Activated CD8-positive, alpha-beta T cell treated with anti-CD3 and anti-CD28 coated beads for 36 hours (primary cell): ENCODE data around the gene CTCF. TPM values are rescaled to one million over a fixed set of nuclear protein-coding genes. Genes with fewer than 3 reads are reported as not detected.

Experiments used
- ATAC-seq: fragments of 200-7000 bp; cut with Tn5 transposase; one replicate; pipeline ENCODE4 v1.10.0; 2021; ENCODE audit warnings: mild to moderate bottlenecking, moderate library complexity
- CTCF ChIA-PET: fragments of 350-600 bp; sonication (Branson Sonifier 250); formaldehyde crosslinking; loops from one replicate; lab custom pipeline; 2021; ENCODE audit warnings: antibody characterized with exemption; lab: Charles Lee
- POLR2A ChIA-PET: fragments of 350-600 bp; sonication (Branson Sonifier 250); formaldehyde crosslinking; loops from one replicate; lab custom pipeline; 2021; ENCODE audit warnings: antibody characterized with exemption; lab: Charles Lee
- DNase-seq: peaks from one replicate; pipeline ENCODE4 v3.0.0-alpha.2; 2020
- H3K27ac Mint-ChIP-seq: one replicate; pipeline ENCODE4 v1.8.0; 2021; ENCODE audit warnings: mild to moderate bottlenecking, mixed read lengths
- H3K27me3 Mint-ChIP-seq: one replicate; pipeline ENCODE4 v1.8.0; 2021; ENCODE audit warnings: mixed read lengths
- H3K36me3 Mint-ChIP-seq: one replicate; pipeline ENCODE4 v1.8.0; 2021; ENCODE audit warnings: low read depth, mixed read lengths
- H3K4me1 Mint-ChIP-seq: one replicate; pipeline ENCODE4 v1.8.0; 2021; ENCODE audit warnings: low read depth, mixed read lengths
- H3K4me3 Mint-ChIP-seq: one replicate; pipeline ENCODE4 v1.8.0; 2021; ENCODE audit warnings: mild to moderate bottlenecking, moderate library complexity, mixed read lengths
- H3K9me3 Mint-ChIP-seq: one replicate; pipeline ENCODE4 v1.8.0; 2021; ENCODE audit warnings: mixed read lengths
- CTCF ChIP-seq: fragments of 200-600 bp; IDR thresholded peaks from one replicate; pipeline ENCODE4 v1.8.0; 2022; ENCODE audit warnings: antibody characterized with exemption, mild to moderate bottlenecking
- intact Hi-C: fragments of 100-400 bp; cut with micrococcal nuclease; formaldehyde crosslinking; loops from one replicate; pipeline ENCODE4 v1.10.0; 2022
- total RNA-seq, 2 experiments: library from RNA; stranded (reverse); gene quantifications; one replicate each; pipeline ENCODE4 v1.2.3, GENCODE V29; 2021

The CTCF gene
- total RNA-seq, 2 experiments from 2014 or later, result 47.4 to 50.6 TPM

GRCh38 chr16:67605641-67606040 lies 43.3 kb downstream of the CTCF start:
- ATAC-seq (no peak), DNase-seq (no peak)
- Mint-ChIP-seq H3K4me1 (peaks cover 26% of the 10 kb centered on the region), H3K36me3 (peaks cover 5% of the 10 kb centered on the region), H3K9me3 (no peaks in the 10 kb centered on the region), H3K27me3 (no peaks in the 10 kb centered on the region), H3K4me3 (no peak overlapping the region), H3K27ac (peak overlapping the region; percentile 53)
- intact Hi-C loops, result no loop called here
- ChIA-PET CTCF (interaction anchor here (1.0 to 1.2 kb wide), 2 partner anchors 58 to 85 kb away, joined by 3 read pairs; no protein-coding TSS in a partner anchor), POLR2A (no interaction called here)
- no peak for TF ChIP-seq CTCF

- H3K9me3 Mint-ChIP-seq, result no peaks in the 10 kb centered on the region
- intact Hi-C loops, result no loop called here
- H3K4me1 Mint-ChIP-seq, result peaks cover 20% of the 10 kb centered on the region
- TF ChIP-seq CTCF, result no peak
- ATAC-seq, result no peak
- peaks cover 8% of the 10 kb centered on the region for H3K36me3 Mint-ChIP-seq
- DNase-seq, result no peak
- ChIA-PET CTCF (no interaction called here), POLR2A (interaction anchor here (0.6 kb wide), 1 partner anchor 217 kb away, joined by 3 read pairs; no protein-coding TSS in a partner anchor)
- H3K27me3 Mint-ChIP-seq, result no peaks in the 10 kb centered on the region
- H3K27ac Mint-ChIP-seq, result peak overlapping the region; percentile 8
- no peak overlapping the region for H3K4me3 Mint-ChIP-seq
Measured at GRCh38 chr16:67606632-67607031, 44.3 kb downstream of the CTCF start.

GRCh38 chr16:67608364-67608763 lies 46.0 kb downstream of the CTCF start:
- intact Hi-C loops, result no loop called here
- Mint-ChIP-seq H3K4me1 (peaks cover 18% of the 10 kb centered on the region), H3K27ac (peak overlapping the region; percentile 73), H3K9me3 (no peaks in the 10 kb centered on the region), H3K4me3 (no peak overlapping the region), H3K27me3 (no peaks in the 10 kb centered on the region), H3K36me3 (peaks cover 10% of the 10 kb centered on the region)
- DNase-seq (no peak), ATAC-seq (no peak)
- ChIA-PET POLR2A (interaction anchor here (0.8 kb wide), 2 partner anchors 72 to 307 kb away, joined by 3 to 5 read pairs; no protein-coding TSS in a partner anchor), CTCF (interaction anchor here (1.2 to 1.4 kb wide), 3 partner anchors 36 to 87 kb away, joined by 3 to 4 read pairs (median 3); partner anchors contain the start of gene CARMIL2)
- TF ChIP-seq CTCF, result no peak

- ChIA-PET POLR2A (interaction anchor here (1.2 to 1.5 kb wide), 2 partner anchors 14 to 24 kb away, joined by 3 read pairs; no protein-coding TSS in a partner anchor), CTCF (interaction anchor here (1.2 to 3.7 kb wide), 7 partner anchors 23 to 93 kb away, joined by 3 to 19 read pairs (median 4); partner anchors contain the start of gene CARMIL2)
- Mint-ChIP-seq H3K4me1 (peaks cover 2% of the 10 kb centered on the region), H3K27ac (no peak overlapping the region), H3K36me3 (peaks cover 13% of the 10 kb centered on the region), H3K4me3 (no peak overlapping the region), H3K27me3 (no peaks in the 10 kb centered on the region), H3K9me3 (no peaks in the 10 kb centered on the region)
- ATAC-seq, result no peak
- peak; percentile 51 for DNase-seq
- intact Hi-C loops, result no loop called here
- TF ChIP-seq CTCF, result no peak
Measured at GRCh38 chr16:67613808-67614207, 51.5 kb downstream of the CTCF start.

GRCh38 chr16:67628216-67628615 lies 65.9 kb downstream of the CTCF start:
- ATAC-seq (no peak), DNase-seq (no peak)
- no peak overlapping the region for H3K27ac Mint-ChIP-seq
- CTCF ChIA-PET, result interaction anchor here (1.1 to 1.3 kb wide), 2 partner anchors 81 to 107 kb away, joined by 4 to 5 read pairs; no protein-coding TSS in a partner anchor
- no peaks in the 10 kb centered on the region for H3K27me3 Mint-ChIP-seq
- POLR2A ChIA-PET, result no interaction called here
- no peak overlapping the region for H3K4me3 Mint-ChIP-seq
- TF ChIP-seq CTCF, result no peak
- H3K4me1 Mint-ChIP-seq, result no peaks in the 10 kb centered on the region
- peaks cover 46% of the 10 kb centered on the region for H3K36me3 Mint-ChIP-seq
- H3K9me3 Mint-ChIP-seq, result no peaks in the 10 kb centered on the region
- intact Hi-C loops, result no loop called here
